ENCODE data around the gene SOCS6. TPM values are rescaled to one million over a fixed set of nuclear protein-coding genes. Genes with fewer than 3 reads are reported as not detected.

Gene SOCS6
- total and polyA plus RNA-seq, 2 experiments from 2014 or later: 4.4 to 13.3 TPM

DNA sequence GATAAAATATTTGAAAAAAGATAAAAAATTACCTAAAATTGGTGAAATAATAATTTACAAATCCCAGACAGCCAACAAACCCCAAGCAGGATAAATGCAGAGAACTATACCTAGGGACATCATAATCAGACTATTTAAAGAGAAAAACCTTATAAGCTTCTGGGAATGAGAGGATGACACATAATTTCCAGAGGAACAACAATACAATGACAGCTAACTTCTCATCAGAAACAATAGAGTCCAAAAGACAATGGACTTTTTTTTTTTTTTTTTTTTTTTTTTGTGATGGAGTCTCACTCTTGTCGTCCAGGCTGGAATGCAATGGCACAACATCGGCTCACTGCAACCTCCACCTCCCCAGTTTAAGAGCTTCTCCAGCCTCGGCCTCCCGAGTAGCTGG, 65.2 kb downstream of the SOCS6 start:
- TF ChIP-seq EZH2 (IDR thresholded peaks at IDR 0.05; ENCODE audit: low read depth, unreplicated experiment): no peak
- TF ChIP-seq POLR2AphosphoS5 (IDR thresholded peaks at IDR 0.05; ENCODE audit: low read depth): no peak
- no peak for TF ChIP-seq ZNF114 (CRISPR knock-in tag; IDR thresholded peaks at IDR 0.05)
- TF ChIP-seq, protein P1, sequence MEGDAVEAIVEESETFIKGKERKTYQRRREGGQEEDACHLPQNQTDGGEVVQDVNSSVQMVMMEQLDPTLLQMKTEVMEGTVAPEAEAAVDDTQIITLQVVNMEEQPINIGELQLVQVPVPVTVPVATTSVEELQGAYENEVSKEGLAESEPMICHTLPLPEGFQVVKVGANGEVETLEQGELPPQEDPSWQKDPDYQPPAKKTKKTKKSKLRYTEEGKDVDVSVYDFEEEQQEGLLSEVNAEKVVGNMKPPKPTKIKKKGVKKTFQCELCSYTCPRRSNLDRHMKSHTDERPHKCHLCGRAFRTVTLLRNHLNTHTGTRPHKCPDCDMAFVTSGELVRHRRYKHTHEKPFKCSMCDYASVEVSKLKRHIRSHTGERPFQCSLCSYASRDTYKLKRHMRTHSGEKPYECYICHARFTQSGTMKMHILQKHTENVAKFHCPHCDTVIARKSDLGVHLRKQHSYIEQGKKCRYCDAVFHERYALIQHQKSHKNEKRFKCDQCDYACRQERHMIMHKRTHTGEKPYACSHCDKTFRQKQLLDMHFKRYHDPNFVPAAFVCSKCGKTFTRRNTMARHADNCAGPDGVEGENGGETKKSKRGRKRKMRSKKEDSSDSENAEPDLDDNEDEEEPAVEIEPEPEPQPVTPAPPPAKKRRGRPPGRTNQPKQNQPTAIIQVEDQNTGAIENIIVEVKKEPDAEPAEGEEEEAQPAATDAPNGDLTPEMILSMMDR (conservative IDR thresholded peaks at IDR 0.05; ENCODE audit: low read depth in 2 of 2): no peak
- TF ChIP-seq, protein P2, sequence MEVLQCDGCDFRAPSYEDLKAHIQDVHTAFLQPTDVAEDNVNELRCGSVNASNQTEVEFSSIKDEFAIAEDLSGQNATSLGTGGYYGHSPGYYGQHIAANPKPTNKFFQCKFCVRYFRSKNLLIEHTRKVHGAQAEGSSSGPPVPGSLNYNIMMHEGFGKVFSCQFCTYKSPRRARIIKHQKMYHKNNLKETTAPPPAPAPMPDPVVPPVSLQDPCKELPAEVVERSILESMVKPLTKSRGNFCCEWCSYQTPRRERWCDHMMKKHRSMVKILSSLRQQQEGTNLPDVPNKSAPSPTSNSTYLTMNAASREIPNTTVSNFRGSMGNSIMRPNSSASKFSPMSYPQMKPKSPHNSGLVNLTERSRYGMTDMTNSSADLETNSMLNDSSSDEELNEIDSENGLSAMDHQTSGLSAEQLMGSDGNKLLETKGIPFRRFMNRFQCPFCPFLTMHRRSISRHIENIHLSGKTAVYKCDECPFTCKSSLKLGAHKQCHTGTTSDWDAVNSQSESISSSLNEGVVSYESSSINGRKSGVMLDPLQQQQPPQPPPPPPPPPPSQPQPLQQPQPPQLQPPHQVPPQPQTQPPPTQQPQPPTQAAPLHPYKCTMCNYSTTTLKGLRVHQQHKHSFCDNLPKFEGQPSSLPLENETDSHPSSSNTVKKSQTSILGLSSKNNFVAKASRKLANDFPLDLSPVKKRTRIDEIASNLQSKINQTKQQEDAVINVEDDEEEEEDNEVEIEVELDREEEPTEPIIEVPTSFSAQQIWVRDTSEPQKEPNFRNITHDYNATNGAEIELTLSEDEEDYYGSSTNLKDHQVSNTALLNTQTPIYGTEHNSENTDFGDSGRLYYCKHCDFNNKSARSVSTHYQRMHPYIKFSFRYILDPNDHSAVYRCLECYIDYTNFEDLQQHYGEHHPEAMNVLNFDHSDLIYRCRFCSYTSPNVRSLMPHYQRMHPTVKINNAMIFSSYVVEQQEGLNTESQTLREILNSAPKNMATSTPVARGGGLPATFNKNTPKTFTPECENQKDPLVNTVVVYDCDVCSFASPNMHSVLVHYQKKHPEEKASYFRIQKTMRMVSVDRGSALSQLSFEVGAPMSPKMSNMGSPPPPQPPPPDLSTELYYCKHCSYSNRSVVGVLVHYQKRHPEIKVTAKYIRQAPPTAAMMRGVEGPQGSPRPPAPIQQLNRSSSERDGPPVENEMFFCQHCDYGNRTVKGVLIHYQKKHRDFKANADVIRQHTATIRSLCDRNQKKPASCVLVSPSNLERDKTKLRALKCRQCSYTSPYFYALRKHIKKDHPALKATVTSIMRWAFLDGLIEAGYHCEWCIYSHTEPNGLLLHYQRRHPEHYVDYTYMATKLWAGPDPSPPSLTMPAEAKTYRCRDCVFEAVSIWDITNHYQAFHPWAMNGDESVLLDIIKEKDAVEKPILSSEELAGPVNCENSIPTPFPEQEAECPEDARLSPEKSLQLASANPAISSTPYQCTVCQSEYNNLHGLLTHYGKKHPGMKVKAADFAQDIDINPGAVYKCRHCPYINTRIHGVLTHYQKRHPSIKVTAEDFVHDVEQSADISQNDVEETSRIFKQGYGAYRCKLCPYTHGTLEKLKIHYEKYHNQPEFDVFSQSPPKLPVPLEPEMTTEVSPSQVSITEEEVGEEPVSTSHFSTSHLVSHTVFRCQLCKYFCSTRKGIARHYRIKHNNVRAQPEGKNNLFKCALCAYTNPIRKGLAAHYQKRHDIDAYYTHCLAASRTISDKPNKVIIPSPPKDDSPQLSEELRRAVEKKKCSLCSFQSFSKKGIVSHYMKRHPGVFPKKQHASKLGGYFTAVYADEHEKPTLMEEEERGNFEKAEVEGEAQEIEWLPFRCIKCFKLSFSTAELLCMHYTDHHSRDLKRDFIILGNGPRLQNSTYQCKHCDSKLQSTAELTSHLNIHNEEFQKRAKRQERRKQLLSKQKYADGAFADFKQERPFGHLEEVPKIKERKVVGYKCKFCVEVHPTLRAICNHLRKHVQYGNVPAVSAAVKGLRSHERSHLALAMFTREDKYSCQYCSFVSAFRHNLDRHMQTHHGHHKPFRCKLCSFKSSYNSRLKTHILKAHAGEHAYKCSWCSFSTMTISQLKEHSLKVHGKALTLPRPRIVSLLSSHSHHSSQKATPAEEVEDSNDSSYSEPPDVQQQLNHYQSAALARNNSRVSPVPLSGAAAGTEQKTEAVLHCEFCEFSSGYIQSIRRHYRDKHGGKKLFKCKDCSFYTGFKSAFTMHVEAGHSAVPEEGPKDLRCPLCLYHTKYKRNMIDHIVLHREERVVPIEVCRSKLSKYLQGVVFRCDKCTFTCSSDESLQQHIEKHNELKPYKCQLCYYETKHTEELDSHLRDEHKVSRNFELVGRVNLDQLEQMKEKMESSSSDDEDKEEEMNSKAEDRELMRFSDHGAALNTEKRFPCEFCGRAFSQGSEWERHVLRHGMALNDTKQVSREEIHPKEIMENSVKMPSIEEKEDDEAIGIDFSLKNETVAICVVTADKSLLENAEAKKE (CRISPR knock-in tag; IDR thresholded peaks at IDR 0.05): no peak
- TF ChIP-seq, protein P3, sequence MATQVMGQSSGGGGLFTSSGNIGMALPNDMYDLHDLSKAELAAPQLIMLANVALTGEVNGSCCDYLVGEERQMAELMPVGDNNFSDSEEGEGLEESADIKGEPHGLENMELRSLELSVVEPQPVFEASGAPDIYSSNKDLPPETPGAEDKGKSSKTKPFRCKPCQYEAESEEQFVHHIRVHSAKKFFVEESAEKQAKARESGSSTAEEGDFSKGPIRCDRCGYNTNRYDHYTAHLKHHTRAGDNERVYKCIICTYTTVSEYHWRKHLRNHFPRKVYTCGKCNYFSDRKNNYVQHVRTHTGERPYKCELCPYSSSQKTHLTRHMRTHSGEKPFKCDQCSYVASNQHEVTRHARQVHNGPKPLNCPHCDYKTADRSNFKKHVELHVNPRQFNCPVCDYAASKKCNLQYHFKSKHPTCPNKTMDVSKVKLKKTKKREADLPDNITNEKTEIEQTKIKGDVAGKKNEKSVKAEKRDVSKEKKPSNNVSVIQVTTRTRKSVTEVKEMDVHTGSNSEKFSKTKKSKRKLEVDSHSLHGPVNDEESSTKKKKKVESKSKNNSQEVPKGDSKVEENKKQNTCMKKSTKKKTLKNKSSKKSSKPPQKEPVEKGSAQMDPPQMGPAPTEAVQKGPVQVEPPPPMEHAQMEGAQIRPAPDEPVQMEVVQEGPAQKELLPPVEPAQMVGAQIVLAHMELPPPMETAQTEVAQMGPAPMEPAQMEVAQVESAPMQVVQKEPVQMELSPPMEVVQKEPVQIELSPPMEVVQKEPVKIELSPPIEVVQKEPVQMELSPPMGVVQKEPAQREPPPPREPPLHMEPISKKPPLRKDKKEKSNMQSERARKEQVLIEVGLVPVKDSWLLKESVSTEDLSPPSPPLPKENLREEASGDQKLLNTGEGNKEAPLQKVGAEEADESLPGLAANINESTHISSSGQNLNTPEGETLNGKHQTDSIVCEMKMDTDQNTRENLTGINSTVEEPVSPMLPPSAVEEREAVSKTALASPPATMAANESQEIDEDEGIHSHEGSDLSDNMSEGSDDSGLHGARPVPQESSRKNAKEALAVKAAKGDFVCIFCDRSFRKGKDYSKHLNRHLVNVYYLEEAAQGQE (IDR thresholded peaks at IDR 0.05; ENCODE audit: unreplicated experiment): no peak
- no peak for TF ChIP-seq EZH2phosphoT487 (IDR thresholded peaks at IDR 0.05; ENCODE audit: unreplicated experiment)
- TF ChIP-seq JUNB (IDR thresholded peaks at IDR 0.05; ENCODE audit: unreplicated experiment): no peak
- no peak for TF ChIP-seq STAT1 (IDR thresholded peaks at IDR 0.05; ENCODE audit: unreplicated experiment)
- TF ChIP-seq CREB1 (CRISPR knock-in tag; IDR thresholded peaks at IDR 0.05; ENCODE audit: low read depth): no peak
- TF ChIP-seq, protein P4, sequence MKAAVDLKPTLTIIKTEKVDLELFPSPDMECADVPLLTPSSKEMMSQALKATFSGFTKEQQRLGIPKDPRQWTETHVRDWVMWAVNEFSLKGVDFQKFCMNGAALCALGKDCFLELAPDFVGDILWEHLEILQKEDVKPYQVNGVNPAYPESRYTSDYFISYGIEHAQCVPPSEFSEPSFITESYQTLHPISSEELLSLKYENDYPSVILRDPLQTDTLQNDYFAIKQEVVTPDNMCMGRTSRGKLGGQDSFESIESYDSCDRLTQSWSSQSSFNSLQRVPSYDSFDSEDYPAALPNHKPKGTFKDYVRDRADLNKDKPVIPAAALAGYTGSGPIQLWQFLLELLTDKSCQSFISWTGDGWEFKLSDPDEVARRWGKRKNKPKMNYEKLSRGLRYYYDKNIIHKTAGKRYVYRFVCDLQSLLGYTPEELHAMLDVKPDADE (IDR thresholded peaks at IDR 0.05): no peak
- no peak for TF ChIP-seq NANOG (IDR thresholded peaks at IDR 0.05; ENCODE audit: borderline replicate concordance)
- TF ChIP-seq ZNF331 (CRISPR knock-in tag; IDR thresholded peaks at IDR 0.05; ENCODE audit: low read depth): no peak
- no peaks in the 10 kb centered on the region for H3K36me3 ChIP-seq (ENCODE audit: insufficient read depth)

More for the DNA sequence above, 65.2 kb downstream of the SOCS6 start:
- Histone ChIP-seq H3K27me3 (ENCODE audit: insufficient read depth) (no peaks in the 10 kb centered on the region), H2AFZ (no peak overlapping the region), H3K4me3 (no peak overlapping the region), H3K4me1 (ENCODE audit: insufficient read depth) (peaks cover 22% of the 10 kb centered on the region; the same call in 1 of the 2 replicates), H3K4me2 (no peak overlapping the region), H4K20me1 (replicated peaks; ENCODE audit: insufficient read depth) (no peaks in the 10 kb centered on the region), H3F3A (replicated peaks; ENCODE audit: low read depth) (no peaks in the 10 kb centered on the region), H3K9me2 (ENCODE audit: insufficient read depth) (no peaks in the 10 kb centered on the region), H3K79me2 (replicated peaks; ENCODE audit: insufficient read depth) (no peaks in the 10 kb centered on the region), H3K27ac (ENCODE audit: low read depth) (no peak overlapping the region)
- Mint-ChIP-seq H3K27me3 (ENCODE audit: insufficient read depth, low read depth, poor library complexity) (no peaks in the 10 kb centered on the region), H3K4me3 (no peak overlapping the region), H3K9me3 (peaks cover 6% of the 10 kb centered on the region), H3K27ac (no peak overlapping the region), H3K36me3 (ENCODE audit: low read depth) (peaks cover 22% of the 10 kb centered on the region), H3K4me1 (peaks cover 23% of the 10 kb centered on the region)
- ATAC-seq (no peak), DNase-seq (ENCODE audit: low spot score) (no peak)

Measured in GM23338 (cell line).